K562 (cell line): ENCODE measurements around the gene BSDC1. TPM values are rescaled to one million over a fixed set of nuclear protein-coding genes. Genes with fewer than 3 reads are reported as not detected.
A peak's percentile ranks its signal among the peaks of the same experiment; 100 is the strongest.

Experiments
- C11orf30 ChIP-seq: fragments of 450-650 bp; IDR thresholded peaks from 2 replicates; pipeline ENCODE4 v1.6.1; 2016; ENCODE audit warnings: low read depth, mild to moderate bottlenecking
- DPF2 ChIP-seq: fragments of 450-650 bp; IDR thresholded peaks from 2 replicates; pipeline ENCODE4 v1.6.1; 2016
- E2F8 ChIP-seq: fragments of 450-650 bp; IDR thresholded peaks from 2 replicates; pipeline ENCODE4 v1.7.1; 2018; ENCODE audit warnings: mild to moderate bottlenecking, low read depth; ENCODE audit not compliant: partially characterized antibody
- ESRRA ChIP-seq: fragments of 450-650 bp; IDR thresholded peaks from 2 replicates; pipeline ENCODE4 v1.6.1; 2014; ENCODE audit warnings: low read depth, mild to moderate bottlenecking, moderate library complexity, borderline replicate concordance
- ETV5 ChIP-seq: sonication (generic); formaldehyde crosslinking; IDR thresholded peaks from 2 replicates; pipeline ENCODE4 v1.4.0; 2020; ENCODE audit warnings: low read depth, mild to moderate bottlenecking, missing genetic modification reagents
- LEF1 ChIP-seq: fragments of 450-650 bp; IDR thresholded peaks from 2 replicates; pipeline ENCODE4 v1.6.1; 2016; ENCODE audit warnings: mild to moderate bottlenecking
- MTA2 ChIP-seq: fragments of 450-650 bp; IDR thresholded peaks from 2 replicates; pipeline ENCODE4 v1.6.1; 2016; ENCODE audit warnings: low read depth
- NFYB ChIP-seq: IDR thresholded peaks from 2 replicates; pipeline ENCODE4 v1.6.1; 2011; ENCODE audit warnings: mild to moderate bottlenecking, moderate library complexity; ENCODE audit not compliant: insufficient read length; ENCODE audit errors: extremely low read depth
- OTX1 ChIP-seq: fragments of 450-650 bp; formaldehyde crosslinking; IDR thresholded peaks from 2 replicates; pipeline ENCODE4 v1.4.0; 2022; ENCODE audit warnings: mild to moderate bottlenecking
- PTTG1 ChIP-seq: fragments of 450-650 bp; IDR thresholded peaks from 2 replicates; pipeline ENCODE4 v1.6.1; 2016; ENCODE audit warnings: low read depth, mild to moderate bottlenecking, missing genetic modification characterization, missing compliant biosample characterization
- RCOR1 ChIP-seq, 2 experiments: IDR thresholded peaks; 2 replicates each; pipeline ENCODE4 v1.6.1; 2012; ENCODE audit warnings: low read depth in 2 of 2, low read length in 2 of 2, borderline replicate concordance in 1 of 2, improper control_type of control experiment in 1 of 2
- TOE1 ChIP-seq, 2 experiments: fragments of 450-650 bp in 1 of 2; sonication (generic) in 1 of 2; formaldehyde crosslinking in 1 of 2; IDR thresholded peaks; 2 replicates each; pipeline versions ENCODE4 v1.7.1 to v1.8.0; 2016 to 2022; ENCODE audit warnings: borderline replicate concordance in 2 of 2, mild to moderate bottlenecking in 2 of 2, antibody characterized with exemption in 1 of 2, inconsistent platforms in 1 of 2, low read depth in 1 of 2, missing genetic modification reagents in 1 of 2, moderate library complexity in 1 of 2
- ZNF197 ChIP-seq: fragments of 200-800 bp; sonication (Bioruptor generic); IDR thresholded peaks from 2 replicates; pipeline ENCODE4 v1.6.1; 2016; ENCODE audit warnings: low read depth, missing genetic modification characterization, missing compliant biosample characterization
- ZNF445 ChIP-seq: fragments of 250-450 bp; sonication (Bioruptor Pico); IDR thresholded peaks from 2 replicates; pipeline ENCODE4 v1.4.0; 2020; ENCODE audit warnings: low read depth, mild to moderate bottlenecking, moderate library complexity
- ZNF586 ChIP-seq: fragments of 450-650 bp; formaldehyde crosslinking; conservative IDR thresholded peaks from 2 replicates; pipeline ENCODE4 v1.4.0; 2020; ENCODE audit warnings: mild to moderate bottlenecking, moderate library complexity
- ZNF609 ChIP-seq: sonication (generic); formaldehyde crosslinking; IDR thresholded peaks from 2 replicates; pipeline ENCODE4 v1.8.1; 2023; ENCODE audit warnings: missing genetic modification reagents, mild to moderate bottlenecking, borderline replicate concordance
- polyA plus RNA-seq, 8 experiments: library from polyadenylated mRNA; depleted of rRNA in 4 of 8; stranded (reverse) in 5 of 8; unstranded in 3 of 8; fragments of >200 nt; fragmentation: Nextera tagmentation in 2 of 8; fragmentation: Illumina TruSeq in 1 of 8; extraction: Ambion mirVana in 2 of 8; extraction: Trizol in 1 of 8; gene quantifications; 2 replicates each; pipeline versions ENCODE4 v1.2.1 to v1.2.3, GENCODE V29; 2011 to 2014; ENCODE audit warnings: inconsistent platforms in 1 of 8, missing spikeins in 1 of 8
- total RNA-seq, 7 experiments: library from RNA; depleted of rRNA in 6 of 7; stranded (reverse); fragments of >200 nt in 6 of 7; fragmentation: Illumina TruSeq in 2 of 7; extraction: Trizol in 2 of 7; gene quantifications; 2 replicates each; pipeline versions ENCODE4 v1.2.1 to v1.2.3, GENCODE V29; 2011 to 2021; ENCODE audit warnings: low replicate concordance in 1 of 7
- TF ChIP-seq, protein P1 (sequence below): fragments of 250-450 bp; sonication (Bioruptor Pico); IDR thresholded peaks from 2 replicates; pipeline ENCODE4 v1.8.0; 2022; ENCODE audit warnings: inconsistent platforms, mild to moderate bottlenecking, moderate library complexity, borderline replicate concordance

The BSDC1 gene
- total and polyA plus RNA-seq, 9 of the 15 experiments (the other 6 are each of a cell fraction or from before 2014, with no cell fraction given): 10.2 to 96.8 (median 73.1) TPM

- TF ChIP-seq ZNF609 (0 out of 2 replicates have a peak, but pooled peaks have one; percentile 53), ZNF445 (no peak), MTA2 (peak; percentile 97), OTX1 (CRISPR knock-in tag) (peak; percentile 55; the same call in 1 of the 2 replicates), ZNF586 (no peak), C11orf30 (peak; percentile 55), LEF1 (peak; percentile 93), ESRRA (peak; percentile 83; the same call in 1 of the 2 replicates), NFYB (no peak), ETV5 (CRISPR knock-in tag) (peak; percentile 31; the same call in 1 of the 2 replicates), E2F8 (no peak), ZNF197 (CRISPR knock-in tag) (no peak), TOE1 (IDR thresholded peaks at IDR 0.05; ENCODE audit: borderline replicate concordance) (peak; percentile 70), TOE1 (CRISPR knock-in tag; IDR thresholded peaks at IDR 0.05; ENCODE audit: borderline replicate concordance, low read depth) (no peak), PTTG1 (tag) (no peak; the same call in none of the 2 replicates), RCOR1 (IDR thresholded peaks at IDR 0.05; ENCODE audit: borderline replicate concordance in 1 of 2, low read depth in 2 of 2, low read length in 2 of 2) (peak; percentile 87 to 97; a peak in 3 of 4 replicates), DPF2 (peak; percentile 100)
- TF ChIP-seq, protein P1, sequence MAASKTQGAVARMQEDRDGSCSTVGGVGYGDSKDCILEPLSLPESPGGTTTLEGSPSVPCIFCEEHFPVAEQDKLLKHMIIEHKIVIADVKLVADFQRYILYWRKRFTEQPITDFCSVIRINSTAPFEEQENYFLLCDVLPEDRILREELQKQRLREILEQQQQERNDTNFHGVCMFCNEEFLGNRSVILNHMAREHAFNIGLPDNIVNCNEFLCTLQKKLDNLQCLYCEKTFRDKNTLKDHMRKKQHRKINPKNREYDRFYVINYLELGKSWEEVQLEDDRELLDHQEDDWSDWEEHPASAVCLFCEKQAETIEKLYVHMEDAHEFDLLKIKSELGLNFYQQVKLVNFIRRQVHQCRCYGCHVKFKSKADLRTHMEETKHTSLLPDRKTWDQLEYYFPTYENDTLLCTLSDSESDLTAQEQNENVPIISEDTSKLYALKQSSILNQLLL (CRISPR knock-in tag): no peak
These were observed 3.1 kb downstream of the BSDC1 start (continued) for GRCh38 chr1:32390904-32391870.
